A549 (cell line): Measurements from ENCODE around the gene RPGRIP1.

Experiments
- CBX2 ChIP-seq: fragments of 200-600 bp; sonication (generic); IDR thresholded peaks from 2 replicates; pipeline ENCODE4 v1.6.1; 2016; ENCODE audit warnings: low read depth, mild to moderate bottlenecking, borderline replicate concordance
- CEBPB ChIP-seq, 2 experiments: fragments of >200 bp in 1 of 2; sonication (Bioruptor Twin) in 1 of 2; formaldehyde crosslinking in 1 of 2; IDR thresholded peaks; 2 replicates each; pipeline ENCODE4 v1.6.1; 2012 to 2016
- CHD4 ChIP-seq: fragments of 200-600 bp; sonication (generic); IDR thresholded peaks from 2 replicates; pipeline ENCODE4 v1.6.1; 2016; ENCODE audit warnings: antibody characterized with exemption, mild to moderate bottlenecking, borderline replicate concordance
- CTCF ChIP-seq: fragments of >200 bp; sonication (Bioruptor Twin); formaldehyde crosslinking; IDR thresholded peaks from 3 replicates; pipeline ENCODE4 v1.5.1; 2016
- EHF ChIP-seq: fragments of 250-450 bp; sonication (Bioruptor Pico); IDR thresholded peaks from 2 replicates; pipeline ENCODE4 v1.5.0; 2020; ENCODE audit warnings: mild to moderate bottlenecking
- FOSL2 ChIP-seq, 2 experiments: fragments of 450-650 bp in 1 of 2; fragments of >200 bp in 1 of 2; sonication (Bioruptor Twin) in 1 of 2; formaldehyde crosslinking; IDR thresholded peaks; 2 replicates each; pipeline versions ENCODE4 v1.5.0 to v1.6.1; 2016 to 2020; ENCODE audit warnings: mild to moderate bottlenecking in 1 of 2, moderate library complexity in 1 of 2
- JUNB ChIP-seq: fragments of >200 bp; sonication (Bioruptor Twin); formaldehyde crosslinking; IDR thresholded peaks from 2 replicates; pipeline ENCODE4 v1.6.1; 2016
- MAFK ChIP-seq: fragments of 450-650 bp; IDR thresholded peaks from 2 replicates; pipeline ENCODE4 v1.6.1; 2014; ENCODE audit not compliant: partially characterized antibody
- NPAS2 ChIP-seq: fragments of 250-450 bp; sonication (Bioruptor Pico); IDR thresholded peaks from 2 replicates; pipeline ENCODE4 v1.8.0; 2022; ENCODE audit warnings: mild to moderate bottlenecking, moderate library complexity, borderline replicate concordance
- POLR2A ChIP-seq: IDR thresholded peaks from 2 replicates; pipeline ENCODE4 v1.6.1; 2012; ENCODE audit warnings: mild to moderate bottlenecking, low read length
- RFX5 ChIP-seq: fragments of 450-650 bp; IDR thresholded peaks from 2 replicates; pipeline ENCODE4 v1.7.1; 2014; ENCODE audit warnings: antibody characterized with exemption, mild to moderate bottlenecking, moderate library complexity
- USF2 ChIP-seq: fragments of 450-650 bp; IDR thresholded peaks from 2 replicates; pipeline ENCODE4 v1.6.1; 2014; ENCODE audit warnings: antibody characterized with exemption
- ZSCAN20 ChIP-seq: fragments of 250-450 bp; sonication (Bioruptor Pico); IDR thresholded peaks from 2 replicates; pipeline ENCODE4 v1.8.0; 2022; ENCODE audit warnings: mild to moderate bottlenecking, moderate library complexity

- TF ChIP-seq NPAS2 (CRISPR knock-in tag) (no peak), CHD4 (no peak), FOSL2 (IDR thresholded peaks at IDR 0.05) (no peak), FOSL2 (CRISPR knock-in tag; IDR thresholded peaks at IDR 0.05) (no peak), CTCF (no peak), POLR2A (no peak), CBX2 (no peak), RFX5 (no peak), CEBPB (IDR thresholded peaks at IDR 0.05) (no peak), JUNB (no peak), USF2 (no peak), ZSCAN20 (CRISPR knock-in tag) (no peak), EHF (CRISPR knock-in tag) (no peak), MAFK (no peak)
Measured at GRCh38 chr14:21231020-21231652, 48.7 kb upstream of the RPGRIP1 start.
